A549 (cell line): ENCODE measurements around the gene NSD1.

Source experiments
- CBX8 ChIP-seq: fragments of 200-600 bp; sonication (generic); IDR thresholded peaks from 2 replicates; pipeline ENCODE4 v1.6.1; 2016
- CTCF ChIP-seq: fragments of >200 bp; sonication (Bioruptor Twin); formaldehyde crosslinking; IDR thresholded peaks from 3 replicates; pipeline ENCODE4 v1.5.1; 2016
- GATA3 ChIP-seq: IDR thresholded peaks from 2 replicates; pipeline ENCODE4 v1.6.1; 2012; ENCODE audit warnings: borderline replicate concordance
- HDAC2 ChIP-seq: fragments of 200-600 bp; sonication (generic); IDR thresholded peaks from 2 replicates; pipeline ENCODE4 v1.6.1; 2016
- JUNB ChIP-seq: fragments of >200 bp; sonication (Bioruptor Twin); formaldehyde crosslinking; IDR thresholded peaks from 2 replicates; pipeline ENCODE4 v1.6.1; 2016
- NFE2L2 ChIP-seq: fragments of 150-350 bp; conservative IDR thresholded peaks from 2 replicates; pipeline ENCODE4 v1.6.1; 2014; ENCODE audit warnings: low read length
- POLR2A ChIP-seq: IDR thresholded peaks from 2 replicates; pipeline ENCODE4 v1.6.1; 2012; ENCODE audit warnings: mild to moderate bottlenecking, low read length
- RAD21 ChIP-seq, 2 experiments: fragments of >200 bp in 1 of 2; sonication (Bioruptor Twin) in 1 of 2; formaldehyde crosslinking in 1 of 2; IDR thresholded peaks in 1 of 2; conservative IDR thresholded peaks in 1 of 2; 2 replicates in 1 of 2; 3 replicates in 1 of 2; pipeline ENCODE4 v1.6.1; 2012 to 2018; ENCODE audit warnings: inconsistent platforms in 1 of 2
- RCOR1 ChIP-seq: fragments of 150-350 bp; IDR thresholded peaks from 2 replicates; pipeline ENCODE4 v1.6.1; 2014; ENCODE audit warnings: antibody characterized with exemption, low read length, low read depth
- ZSCAN20 ChIP-seq: fragments of 250-450 bp; sonication (Bioruptor Pico); IDR thresholded peaks from 2 replicates; pipeline ENCODE4 v1.8.0; 2022; ENCODE audit warnings: mild to moderate bottlenecking, moderate library complexity

DNA sequence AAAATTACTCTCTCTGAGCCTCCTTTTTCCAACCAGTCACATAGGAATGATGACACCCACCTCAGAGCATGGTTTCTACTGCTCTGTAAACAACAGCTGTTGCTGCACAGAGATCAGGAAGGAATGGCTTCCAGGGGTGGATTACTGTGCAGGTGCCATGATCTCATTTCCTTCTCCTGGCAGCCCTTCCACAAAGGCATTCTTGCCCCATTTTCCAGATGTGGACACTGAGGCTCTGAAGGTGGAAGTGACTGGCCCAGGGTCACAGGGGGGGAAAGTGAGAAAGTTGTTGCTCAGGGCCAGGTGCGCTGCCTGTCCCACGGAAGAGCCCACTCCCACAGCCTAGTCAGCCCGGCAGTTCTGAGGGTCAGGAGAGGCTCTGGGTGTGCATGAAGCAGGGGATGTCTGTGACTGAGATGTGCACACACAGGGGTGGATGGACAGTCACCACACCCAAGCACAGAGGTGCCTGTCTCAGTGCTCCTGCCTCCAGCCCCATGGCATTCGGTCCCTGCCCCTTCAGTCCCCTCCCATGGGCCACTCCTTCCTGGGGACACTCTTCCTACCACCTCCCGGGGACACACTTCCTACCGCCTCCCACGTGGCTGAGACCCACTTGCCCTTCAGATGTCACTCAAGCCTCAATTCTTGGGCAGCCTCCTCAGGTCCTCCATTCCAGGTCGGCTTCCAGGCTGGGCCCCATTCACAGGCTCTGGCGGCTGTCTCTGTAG is 29.9 kb upstream of the NSD1 start:
- TF ChIP-seq CTCF (no peak), RCOR1 (no peak), POLR2A (no peak), RAD21 (conservative IDR thresholded peaks at IDR 0.05 in 1 of 2, IDR thresholded peaks at IDR 0.05 in 1 of 2) (no peak), NFE2L2 (no peak), CBX8 (no peak), ZSCAN20 (CRISPR knock-in tag) (no peak), JUNB (no peak), GATA3 (no peak), HDAC2 (no peak)
